LHCN-M2 (cell line): Measurements from ENCODE around the gene PXK. TPM values are rescaled to one million over a fixed set of nuclear protein-coding genes. Genes with fewer than 3 reads are reported as not detected.
"Not testable (repeated sequence)": the region's sequence is repeated elsewhere in the genome, so short reads cannot be mapped to it uniquely, and the experiment has no call there.

Experiments used
- DNase-seq: peaks from one replicate; pipeline ENCODE4 v3.0.0-alpha.2; 2012; ENCODE audit warnings: low read depth
- polyA plus RNA-seq: library from polyadenylated mRNA; unstranded; fragments of >200 nt; gene quantifications from one replicate; pipeline ENCODE4 v1.2.1, GENCODE V29; 2012; ENCODE audit warnings: missing spikeins
- total RNA-seq: library from RNA; depleted of rRNA; stranded (reverse); fragments of >200 nt; gene quantifications from 2 replicates; pipeline ENCODE4 v1.2.3, GENCODE V29; 2014; rRNA removed

The PXK gene
- total RNA-seq = 45.9 and 50.3 TPM in 2 replicates
- 15.2 TPM for polyA plus RNA-seq

DNA sequence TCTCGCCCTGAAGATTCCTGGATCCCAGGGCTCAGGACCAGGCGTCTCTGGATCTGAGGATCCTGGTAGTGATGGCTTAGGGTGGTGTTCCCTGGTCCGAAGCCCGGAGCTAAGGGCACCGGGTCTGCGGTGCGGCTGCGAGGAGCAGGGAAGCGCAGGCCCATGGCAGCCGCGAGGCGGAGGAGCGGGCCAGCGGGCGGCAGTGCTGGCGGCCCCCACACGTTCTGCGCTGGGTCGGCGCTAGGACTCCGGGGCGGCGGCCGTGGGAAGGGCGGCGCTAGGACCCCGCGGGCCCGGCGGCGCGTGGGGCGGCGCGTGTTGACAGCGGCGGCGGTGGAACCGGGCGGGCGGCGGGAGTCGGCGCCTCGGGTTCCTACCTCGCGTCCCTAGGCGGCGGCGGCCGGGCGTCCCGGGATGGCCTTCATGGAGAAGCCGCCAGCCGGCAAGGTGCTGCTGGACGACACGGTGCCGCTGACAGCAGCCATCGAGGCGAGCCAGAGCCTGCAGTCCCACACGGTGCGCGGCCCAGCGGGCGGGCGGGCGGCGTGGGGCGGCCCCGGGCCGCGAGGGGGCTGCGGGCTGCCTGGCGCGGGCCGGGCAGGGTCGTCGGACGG is at the start of gene PXK:
Gene PXK (plus strand): TSS at position 318 of the 614 bp plus-strand sequence. CDS start 97 bp downstream, at position 415.
- DNase-seq = peak; percentile 80

GRCh38 chr3:58285334-58285733 is 47.4 kb upstream of the PXK start:
- DNase-seq = no peak

- no peak for DNase-seq
Observed at GRCh38 chr3:58287354-58287753, 45.3 kb upstream of the PXK start.

- no peak for DNase-seq
Observed at GRCh38 chr3:58288011-58288728, 44.5 kb upstream of the PXK start.

DNA sequence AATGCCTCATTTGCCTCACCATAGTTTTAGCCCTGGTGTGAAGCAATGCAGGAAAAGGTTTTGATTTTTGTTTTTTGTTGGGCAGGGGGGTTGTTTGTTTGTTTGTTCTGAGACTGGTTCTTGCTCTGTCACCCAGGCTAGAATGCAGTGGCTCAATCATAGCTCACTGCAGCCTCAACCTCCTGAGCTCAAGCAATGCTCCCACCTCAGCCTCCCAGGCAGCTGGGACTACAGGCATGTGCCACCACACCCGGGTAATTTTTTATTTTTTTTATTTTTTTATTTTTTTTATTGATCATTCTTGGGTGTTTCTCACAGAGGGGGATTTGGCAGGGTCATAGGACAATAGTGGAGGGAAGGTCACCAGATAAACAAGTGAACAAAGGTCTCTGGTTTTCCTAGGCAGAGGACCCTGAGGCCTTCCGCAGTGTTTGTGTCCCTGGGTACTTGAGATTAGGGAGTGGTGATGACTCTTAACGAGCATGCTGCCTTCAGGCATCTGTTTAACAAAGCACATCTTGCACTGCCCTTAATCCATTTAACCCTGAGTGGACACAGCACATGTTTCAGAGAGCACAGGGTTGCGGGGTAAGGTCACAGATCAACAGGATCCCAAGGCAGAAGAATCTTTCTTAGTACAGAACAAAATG is 43.6 kb upstream of the PXK start:
- DNase-seq = not testable (repeated sequence)

- not testable (repeated sequence) for DNase-seq
Observed at GRCh38 chr3:58290446-58290845, 42.2 kb upstream of the PXK start.

DNA sequence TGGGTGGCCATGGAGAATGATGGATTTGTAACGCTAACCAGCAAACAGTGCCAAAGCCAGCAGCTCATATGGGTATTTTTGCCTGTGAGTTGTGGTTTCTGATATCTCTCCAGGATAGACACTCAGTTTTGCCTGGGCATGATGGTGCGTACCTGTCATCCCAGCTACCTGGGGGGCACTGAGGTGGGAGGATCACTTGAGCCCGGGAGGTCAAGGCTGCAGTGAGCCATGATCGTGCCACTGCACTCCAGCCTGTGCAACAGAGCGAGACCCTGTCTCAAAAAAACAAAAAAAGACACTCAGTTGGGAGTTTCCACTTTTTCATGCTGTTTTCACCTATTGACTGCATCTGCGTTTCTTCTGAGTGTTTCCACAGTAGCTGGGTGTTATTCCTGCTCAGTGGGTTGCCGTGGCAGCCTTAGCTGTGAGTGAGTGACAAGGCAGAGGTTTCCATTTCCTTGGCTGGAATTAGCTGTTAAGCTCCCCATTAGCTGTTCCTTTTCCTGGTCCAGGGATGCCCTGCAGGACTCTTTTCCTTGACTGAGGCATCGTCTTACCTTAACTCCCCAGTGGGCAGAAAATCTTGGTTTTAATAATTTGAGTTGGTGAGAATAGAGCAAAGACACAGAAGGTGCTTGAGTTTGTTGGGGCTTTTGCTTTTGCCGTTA is 40.9 kb upstream of the PXK start:
- DNase-seq = no peak

DNA sequence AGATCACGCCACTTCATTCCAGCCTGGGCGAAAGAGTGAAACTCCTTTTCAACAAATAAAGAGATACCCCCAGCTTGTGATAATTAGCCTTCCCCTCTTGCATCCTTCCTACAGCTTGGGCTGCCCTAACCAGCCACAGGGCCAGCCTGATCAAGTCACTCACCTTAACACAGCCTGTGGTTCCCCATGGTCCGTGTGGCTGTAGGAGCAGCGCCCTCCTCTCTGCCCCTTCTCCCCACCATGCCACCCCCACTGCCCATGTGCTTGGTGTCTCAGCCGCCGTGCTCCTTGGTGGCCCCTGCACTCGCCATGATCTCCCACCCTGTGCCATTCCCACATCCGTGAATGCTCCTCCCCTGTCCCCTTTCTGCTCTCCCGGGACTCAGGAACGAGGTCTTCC is 39.8 kb upstream of the PXK start:
- no peak for DNase-seq

DNA sequence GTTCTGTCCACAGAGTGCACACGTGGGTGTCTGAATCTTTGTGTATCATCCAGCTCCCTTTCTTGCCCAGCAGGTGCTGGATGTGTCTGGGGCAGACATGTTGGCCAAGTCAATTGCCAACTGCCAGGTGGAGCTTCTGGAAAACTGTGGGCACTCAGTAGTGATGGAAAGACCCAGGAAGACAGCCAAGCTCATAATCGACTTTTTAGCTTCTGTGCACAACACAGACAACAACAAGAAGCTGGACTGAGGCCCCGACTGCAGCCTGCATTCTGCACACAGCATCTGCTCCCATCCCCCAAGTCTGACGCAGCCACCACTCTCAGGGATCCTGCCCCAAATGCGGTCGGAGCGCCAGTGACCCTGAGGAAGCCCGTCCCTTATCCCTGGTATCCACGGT is 39.2 kb upstream of the PXK start:
- DNase-seq = no peak

DNA sequence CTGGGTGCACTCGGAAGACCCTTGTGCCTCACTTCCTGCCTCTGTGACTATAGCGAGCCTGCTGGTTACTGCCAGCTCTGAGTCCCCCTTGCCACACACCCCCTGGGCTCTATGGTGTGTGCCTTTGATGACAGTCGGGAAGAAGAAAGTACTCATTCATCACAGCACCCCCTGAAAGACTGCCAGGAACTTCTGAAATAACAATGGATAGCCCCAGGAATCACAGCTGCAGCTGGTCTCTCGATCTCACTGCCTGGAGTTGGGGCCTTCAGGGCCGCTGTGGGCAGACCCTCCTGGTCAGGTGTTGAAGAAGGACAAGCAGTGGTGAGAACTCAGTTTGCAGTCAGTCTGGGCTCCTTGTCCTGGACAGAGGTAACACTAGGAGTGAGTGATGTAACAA is 36.4 kb upstream of the PXK start:
- no peak for DNase-seq

DNA sequence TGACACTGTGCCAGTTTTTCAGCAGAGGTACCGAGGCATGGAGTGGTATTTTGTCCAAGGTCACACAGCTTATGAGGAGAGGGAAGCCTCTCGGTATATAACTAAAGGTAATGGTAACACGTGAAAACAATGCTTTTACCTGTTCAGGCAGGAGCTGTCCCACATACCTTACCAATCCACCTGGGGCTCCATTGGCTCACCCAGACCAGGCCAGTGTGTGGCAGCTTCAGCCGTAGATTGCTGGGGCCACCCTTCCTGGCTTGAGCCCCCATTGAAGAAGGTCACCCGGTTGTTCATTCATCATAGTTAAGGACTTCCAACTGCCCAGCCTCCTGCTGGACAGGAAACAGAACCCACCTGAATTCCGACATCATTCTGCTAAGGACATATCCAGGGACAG is 35.8 kb upstream of the PXK start:
- no peak for DNase-seq

- DNase-seq = no peak
Observed at GRCh38 chr3:58298190-58298589, 34.5 kb upstream of the PXK start.

DNA sequence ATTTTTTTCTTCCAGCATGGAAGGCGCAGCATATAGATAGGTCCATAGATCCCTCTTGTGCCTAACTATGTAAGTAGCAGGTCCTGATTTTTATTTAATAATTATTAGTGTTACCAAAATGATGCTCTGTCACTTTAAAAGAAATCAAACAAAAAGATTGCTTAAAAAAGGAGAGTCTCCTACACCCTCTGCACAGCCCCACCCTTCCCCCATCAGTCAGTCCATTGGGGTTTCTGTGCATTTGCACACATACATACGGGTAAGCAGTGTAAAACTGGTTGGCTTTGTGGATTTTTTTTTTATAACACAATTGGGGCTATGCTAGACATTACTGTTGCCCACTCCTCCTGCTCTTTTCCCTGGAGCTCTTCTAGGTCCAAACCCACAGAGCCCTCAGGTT is 33.6 kb upstream of the PXK start:
- no peak for DNase-seq

- peak; percentile 48 for DNase-seq
Observed at GRCh38 chr3:58299839-58300516, 32.7 kb upstream of the PXK start.

GRCh38 chr3:58305882-58306711 is 26.6 kb upstream of the PXK start, which contains the start of the genes HTD2 and RPP14:
Gene HTD2 (plus strand): TSS chr3:58306520. CDS start chr3:58317614, 11,094 bp downstream.
Gene RPP14 (plus strand): TSS chr3:58306245. CDS start chr3:58310330, 4,085 bp downstream.
- DNase-seq = peak; percentile 97

- DNase-seq = peak; percentile 64
Observed at GRCh38 chr3:58307639-58308215, 25.0 kb upstream of the PXK start.

DNA sequence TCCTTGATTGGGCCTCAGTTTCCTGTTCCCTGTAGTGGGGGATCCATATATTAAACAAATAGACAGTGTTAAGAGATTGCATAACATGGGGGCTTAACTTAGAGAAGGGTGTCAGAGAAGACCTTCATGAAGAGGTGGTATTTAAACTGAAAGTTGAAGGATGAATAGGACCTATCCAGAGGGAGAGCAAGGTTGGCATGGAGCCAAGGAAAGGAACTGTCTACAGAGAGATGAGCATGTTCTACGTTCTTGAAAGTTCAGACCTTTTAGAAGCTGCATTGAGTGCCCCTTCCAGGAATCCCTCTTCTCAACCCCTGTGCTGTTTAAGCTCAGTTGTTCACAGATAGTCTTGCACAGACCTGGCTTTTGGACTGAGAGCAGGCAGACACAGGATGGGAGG is 24.0 kb upstream of the PXK start:
- no peak for DNase-seq

DNA sequence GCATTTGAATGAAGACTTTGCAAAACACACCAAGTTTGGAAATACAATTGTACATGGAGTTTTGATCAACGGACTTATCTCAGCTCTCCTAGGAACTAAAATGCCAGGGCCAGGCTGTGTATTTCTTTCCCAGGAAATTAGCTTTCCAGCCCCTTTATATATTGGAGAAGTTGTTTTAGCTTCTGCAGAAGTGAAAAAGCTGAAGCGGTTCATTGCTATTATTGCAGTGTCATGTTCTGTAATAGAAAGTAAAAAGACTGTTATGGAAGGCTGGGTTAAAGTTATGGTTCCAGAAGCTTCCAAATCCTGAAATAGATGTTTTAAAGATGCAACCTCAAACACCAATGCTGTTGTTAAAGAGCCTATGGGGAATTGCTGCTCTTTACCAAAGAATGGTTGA is 14.9 kb upstream of the PXK start:
- DNase-seq = no peak

GRCh38 chr3:58321791-58322190 is 10.9 kb upstream of the PXK start:
- DNase-seq = no peak

- no peak for DNase-seq
Observed at GRCh38 chr3:58322793-58323192, 9.9 kb upstream of the PXK start.
